GM12891 (cell line): Measurements from ENCODE around the gene EML6.

Source experiments
- PAX5 ChIP-seq: IDR thresholded peaks from 2 replicates; pipeline ENCODE4 v1.6.1; 2011; ENCODE audit warnings: low read length, moderate library complexity, mild to moderate bottlenecking; ENCODE audit not compliant: insufficient read depth, severe bottlenecking
- POLR2A ChIP-seq: IDR thresholded peaks from 2 replicates; pipeline ENCODE4 v1.6.1; 2011; ENCODE audit warnings: low read depth, low read length, control low read depth
- POLR2AphosphoS5 ChIP-seq: IDR thresholded peaks from 2 replicates; pipeline ENCODE4 v1.6.1; 2011; ENCODE audit warnings: low read depth, low read length, control low read depth
- POU2F2 ChIP-seq: IDR thresholded peaks from 2 replicates; pipeline ENCODE4 v1.6.1; 2011; ENCODE audit warnings: low read depth, mild to moderate bottlenecking, control low read depth, low read length, moderate library complexity
- SPI1 ChIP-seq: IDR thresholded peaks from 2 replicates; pipeline ENCODE4 v1.6.1; 2011; ENCODE audit warnings: low read depth, low read length, control low read depth
- TAF1 ChIP-seq: IDR thresholded peaks from 2 replicates; pipeline ENCODE4 v1.6.1; 2011; ENCODE audit warnings: low read depth, low read length, control low read depth

DNA sequence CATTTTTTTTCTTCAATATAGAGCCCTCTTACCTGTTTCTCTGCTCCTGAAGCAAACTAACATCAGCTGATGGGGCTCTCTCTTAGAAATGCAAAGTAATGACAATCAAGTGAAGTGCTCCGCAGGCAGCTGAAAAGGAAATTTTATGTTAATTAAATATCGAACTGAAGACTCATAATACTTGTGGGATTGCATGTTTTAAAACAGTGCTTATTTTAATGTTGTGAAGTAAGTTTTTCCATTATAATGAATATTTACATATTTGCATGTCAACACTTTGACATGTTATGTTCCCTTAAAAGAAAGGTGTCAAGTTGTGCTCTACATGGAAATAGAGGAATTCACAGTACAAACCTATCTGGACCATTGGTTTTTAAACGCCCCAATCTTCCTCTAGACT lies 97.1 kb downstream of the EML6 start:
- TF ChIP-seq POLR2AphosphoS5 (no peak), TAF1 (no peak), POLR2A (no peak), PAX5 (no peak), POU2F2 (no peak), SPI1 (no peak)
